Measurements from ENCODE around the gene C3orf22.

DNA sequence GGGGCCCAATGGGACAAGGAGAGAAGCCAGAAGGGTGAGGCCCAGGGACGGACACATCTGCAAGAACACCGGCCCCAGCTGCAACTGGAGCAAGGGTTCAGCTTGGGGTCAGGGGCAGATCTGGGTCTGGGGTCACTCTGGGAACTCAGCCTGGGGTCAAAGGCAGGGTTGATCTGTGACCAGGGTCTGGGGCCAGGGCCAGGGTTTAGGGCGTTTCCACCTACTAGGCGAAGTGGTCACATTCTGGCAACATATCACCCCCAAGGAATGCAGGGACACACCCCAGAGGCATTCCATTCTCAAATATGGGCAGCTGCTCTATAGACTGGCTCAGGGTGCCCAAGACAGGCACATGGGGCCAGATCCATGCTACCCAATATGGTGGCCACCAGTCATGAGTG is 50.2 kb downstream of the C3orf22 start:
- TF ChIP-seq, protein P1, sequence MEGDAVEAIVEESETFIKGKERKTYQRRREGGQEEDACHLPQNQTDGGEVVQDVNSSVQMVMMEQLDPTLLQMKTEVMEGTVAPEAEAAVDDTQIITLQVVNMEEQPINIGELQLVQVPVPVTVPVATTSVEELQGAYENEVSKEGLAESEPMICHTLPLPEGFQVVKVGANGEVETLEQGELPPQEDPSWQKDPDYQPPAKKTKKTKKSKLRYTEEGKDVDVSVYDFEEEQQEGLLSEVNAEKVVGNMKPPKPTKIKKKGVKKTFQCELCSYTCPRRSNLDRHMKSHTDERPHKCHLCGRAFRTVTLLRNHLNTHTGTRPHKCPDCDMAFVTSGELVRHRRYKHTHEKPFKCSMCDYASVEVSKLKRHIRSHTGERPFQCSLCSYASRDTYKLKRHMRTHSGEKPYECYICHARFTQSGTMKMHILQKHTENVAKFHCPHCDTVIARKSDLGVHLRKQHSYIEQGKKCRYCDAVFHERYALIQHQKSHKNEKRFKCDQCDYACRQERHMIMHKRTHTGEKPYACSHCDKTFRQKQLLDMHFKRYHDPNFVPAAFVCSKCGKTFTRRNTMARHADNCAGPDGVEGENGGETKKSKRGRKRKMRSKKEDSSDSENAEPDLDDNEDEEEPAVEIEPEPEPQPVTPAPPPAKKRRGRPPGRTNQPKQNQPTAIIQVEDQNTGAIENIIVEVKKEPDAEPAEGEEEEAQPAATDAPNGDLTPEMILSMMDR (IDR thresholded peaks at IDR 0.05): no peak
- no peak for TF ChIP-seq POLR2A (IDR thresholded peaks at IDR 0.05)

All from ovary (tissue), 3 donors.